Spinal cord (tissue), 10 donors: ENCODE data around the gene ECHDC1. TPM values are rescaled to one million over a fixed set of nuclear protein-coding genes. Genes with fewer than 3 reads are reported as not detected.
A peak's percentile ranks its signal among the peaks of the same experiment; 100 is the strongest.

Source experiments
- DNase-seq, 6 donors: peaks; one replicate each; pipeline versions ENCODE4 v3.0.0 to v3.0.0-alpha.2; 2013 to 2015; ENCODE audit warnings: low spot score in 6 of 6, low read depth in 4 of 6
- H3K27ac ChIP-seq: one replicate; pipeline ENCODE4 v1.5.1; 2013; ENCODE audit warnings: low read depth, low read length, control low read depth
- H3K27me3 ChIP-seq: one replicate; pipeline ENCODE4 v1.6.1; 2013; ENCODE audit warnings: low read length; ENCODE audit not compliant: control insufficient read depth, insufficient read depth
- H3K36me3 ChIP-seq: one replicate; pipeline ENCODE4 v1.6.1; 2013; ENCODE audit warnings: low read length; ENCODE audit not compliant: control insufficient read depth, insufficient read depth
- H3K4me1 ChIP-seq: one replicate; pipeline ENCODE4 v1.6.1; 2013; ENCODE audit warnings: low read length; ENCODE audit not compliant: control insufficient read depth, insufficient read depth
- H3K4me3 ChIP-seq: one replicate; pipeline ENCODE4 v1.5.1; 2013; ENCODE audit warnings: low read depth, low read length, control low read depth
- H3K9me3 ChIP-seq: one replicate; pipeline ENCODE4 v1.6.1; 2013; ENCODE audit warnings: low read length; ENCODE audit not compliant: control insufficient read depth, insufficient read depth
- WGBS: methylation state at CpG from one replicate; pipeline ENCODE4 v1.1.5; 2013; ENCODE audit warnings: missing lambda C conversion rate; ENCODE audit not compliant: insufficient coverage; 5-methylcytosine and 5-hydroxymethylcytosine counted together
- polyA plus RNA-seq, 2 donors: library from polyadenylated mRNA; unstranded; fragments of 120-200 nt; gene quantifications; one replicate each; pipeline ENCODE4 v1.2.1, GENCODE V29; 2013; ENCODE audit not compliant: insufficient read length in 2 of 2
- small RNA-seq: library from RNA; depleted of rRNA; stranded (forward); fragments of <200 nt; gene quantifications from one replicate; pipeline ENCODE3, GENCODE V24; 2014; ENCODE audit warnings: low replicate concordance
- total RNA-seq, 2 donors: library from RNA; depleted of rRNA in 1 of 2; stranded (reverse); fragments of 120-200 nt in 1 of 2; fragments of >200 nt in 1 of 2; gene quantifications; one replicate each; pipeline versions ENCODE4 v1.2.3 to v1.2.4, GENCODE V29; 2013 to 2014
- donor health status: healthy.

Gene ECHDC1
- total and polyA plus RNA-seq, 4 donors, result 50.1 to 68.5 (median 55.3) TPM

GRCh38 chr6:127247114-127248096 lies 96.0 kb downstream of the ECHDC1 start:
- H3K4me3 ChIP-seq, result no peak overlapping the region
- H3K36me3 ChIP-seq, result no peaks in the 10 kb centered on the region
- H3K4me1 ChIP-seq, result no peaks in the 10 kb centered on the region
- H3K27me3 ChIP-seq, result no peaks in the 10 kb centered on the region
- H3K9me3 ChIP-seq, result no peaks in the 10 kb centered on the region
- no peak overlapping the region for H3K27ac ChIP-seq
- 82% methylated on average over 2 of the region's 4 CpGs for WGBS
- peak in 1 of 6 donors; percentile 77 for DNase-seq

GRCh38 chr6:127243501-127243900 lies 99.9 kb downstream of the ECHDC1 start:
- no peaks in the 10 kb centered on the region for H3K4me1 ChIP-seq
- H3K36me3 ChIP-seq, result no peaks in the 10 kb centered on the region
- no peak overlapping the region for H3K27ac ChIP-seq
- no peak overlapping the region for H3K4me3 ChIP-seq
- DNase-seq, result no peak
- no peaks in the 10 kb centered on the region for H3K27me3 ChIP-seq
- WGBS, result no CpG with 5 or more reads among the region's 1 CpG
- H3K9me3 ChIP-seq, result no peaks in the 10 kb centered on the region

Small RNAs within 50 kb of the gene (small RNA-seq; reads per million reads assigned to genes)
- gene RNA5SP217, result not detected

Other genes with a start within 250 kb of the ECHDC1 start
- gene RSPO3, start 224.9 kb downstream of the ECHDC1 start, total RNA-seq, result 1 to 10 TPM; 3.9 to 4.0 TPM
- 1 to 10 TPM; 2.5 to 3.4 TPM for gene RSPO3, start 224.9 kb downstream of the ECHDC1 start, polyA plus RNA-seq
- 10 to 100 TPM; 59.4 to 87.9 TPM for gene RNF146, start 76.7 kb downstream of the ECHDC1 start, total RNA-seq
- gene RNF146, start 76.7 kb downstream of the ECHDC1 start, polyA plus RNA-seq, result 100 to 1,000 TPM in 1 of 2 donors, 10 to 100 TPM in 1; 82.8 to 105 TPM
- gene KIAA0408, start 115.8 kb upstream of the ECHDC1 start, total RNA-seq, result 10 to 100 TPM; 17.6 to 71.0 TPM
- gene KIAA0408, start 115.8 kb upstream of the ECHDC1 start, polyA plus RNA-seq, result 10 to 100 TPM; 60.2 to 93.6 TPM
- under 1 TPM in 1 of 2 donors, not detected in 1; 0.17 TPM for gene C6orf58, start 233.6 kb upstream of the ECHDC1 start, total RNA-seq
- 1 to 10 TPM; 1.2 to 1.6 TPM for gene C6orf58, start 233.6 kb upstream of the ECHDC1 start, polyA plus RNA-seq